ENCODE measurements around the gene CPA5. TPM values are rescaled to one million over a fixed set of nuclear protein-coding genes. Genes with fewer than 3 reads are reported as not detected.

Gene CPA5
- 1 to 10 TPM; 1.7 to 9.9 TPM for total RNA-seq

GRCh38 chr7:130344271-130344866 lies at the start of gene CPA5:
TSS of gene CPA5 (plus strand) at chr7:130344816. CDS start at chr7:130346486, 1,670 bp downstream.
- H3K36me3 Mint-ChIP-seq = no peaks in the 10 kb centered on the region
- H3K27ac Mint-ChIP-seq = no peak within 1 kb of the TSS
- ATAC-seq (no peak), DNase-seq (ENCODE audit: low spot score in 2 of 2) (no peak)
- peaks cover 0 to 8% of the 10 kb centered on the region in 2 donors for H3K9me3 Mint-ChIP-seq

GRCh38 chr7:130296221-130296951 lies 48.2 kb upstream of the CPA5 start:
- Mint-ChIP-seq H3K9me3 (peaks cover 0 to 6% of the 10 kb centered on the region in 2 donors), H3K36me3 (peaks cover 0 to 22% of the 10 kb centered on the region in 2 donors), H3K27ac (no peak overlapping the region)
- no peak for ATAC-seq
- DNase-seq (ENCODE audit: low spot score in 2 of 2) = no peak

DNA sequence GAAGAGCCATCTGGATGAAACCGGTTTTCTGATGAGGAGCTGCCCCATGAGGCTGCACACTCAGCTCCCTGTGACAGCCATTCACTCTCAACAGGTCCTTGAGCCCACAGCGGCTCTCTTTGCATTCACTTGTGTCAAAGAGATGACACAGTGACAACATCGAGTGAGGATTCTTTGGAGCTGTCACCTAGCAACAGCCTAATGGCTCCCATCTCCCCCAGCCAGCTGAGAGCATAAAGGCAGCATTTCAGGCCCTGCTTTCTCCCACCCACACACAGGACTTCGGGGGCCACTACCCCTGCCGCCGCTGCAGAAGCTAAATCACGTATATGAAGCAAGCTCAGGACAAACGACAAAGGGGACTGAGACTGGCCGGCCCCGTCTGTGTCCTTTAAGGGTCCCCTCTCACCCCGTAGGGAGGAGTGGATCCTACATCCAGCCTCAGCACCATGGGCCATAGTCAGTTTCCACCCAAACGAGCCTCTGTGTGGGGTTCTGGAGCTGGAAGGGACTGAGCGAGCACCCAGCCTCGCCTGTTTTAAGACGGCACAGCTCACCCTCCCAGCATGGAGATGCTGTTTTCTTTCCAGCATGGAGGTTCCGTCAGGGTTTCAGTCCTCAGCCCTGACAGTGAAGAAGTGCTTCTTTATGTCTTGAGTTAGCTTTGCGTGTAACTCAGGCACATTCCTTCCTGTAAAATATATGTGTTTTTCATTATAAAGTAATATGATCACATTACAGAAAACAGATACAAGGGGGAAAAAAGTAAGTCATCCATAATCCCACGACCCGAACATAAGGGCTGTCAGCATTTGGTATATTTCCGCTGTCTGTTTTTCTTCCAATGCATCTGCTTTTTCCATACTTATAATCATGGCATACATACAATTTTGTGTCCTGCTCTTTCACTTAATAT lies 46.7 kb upstream of the CPA5 start:
- Mint-ChIP-seq H3K27ac (no peak overlapping the region), H3K36me3 (peaks cover 0 to 22% of the 10 kb centered on the region in 2 donors), H3K9me3 (peaks cover 0 to 6% of the 10 kb centered on the region in 2 donors)
- ATAC-seq (no peak), DNase-seq (ENCODE audit: low spot score in 2 of 2) (no peak)

DNA sequence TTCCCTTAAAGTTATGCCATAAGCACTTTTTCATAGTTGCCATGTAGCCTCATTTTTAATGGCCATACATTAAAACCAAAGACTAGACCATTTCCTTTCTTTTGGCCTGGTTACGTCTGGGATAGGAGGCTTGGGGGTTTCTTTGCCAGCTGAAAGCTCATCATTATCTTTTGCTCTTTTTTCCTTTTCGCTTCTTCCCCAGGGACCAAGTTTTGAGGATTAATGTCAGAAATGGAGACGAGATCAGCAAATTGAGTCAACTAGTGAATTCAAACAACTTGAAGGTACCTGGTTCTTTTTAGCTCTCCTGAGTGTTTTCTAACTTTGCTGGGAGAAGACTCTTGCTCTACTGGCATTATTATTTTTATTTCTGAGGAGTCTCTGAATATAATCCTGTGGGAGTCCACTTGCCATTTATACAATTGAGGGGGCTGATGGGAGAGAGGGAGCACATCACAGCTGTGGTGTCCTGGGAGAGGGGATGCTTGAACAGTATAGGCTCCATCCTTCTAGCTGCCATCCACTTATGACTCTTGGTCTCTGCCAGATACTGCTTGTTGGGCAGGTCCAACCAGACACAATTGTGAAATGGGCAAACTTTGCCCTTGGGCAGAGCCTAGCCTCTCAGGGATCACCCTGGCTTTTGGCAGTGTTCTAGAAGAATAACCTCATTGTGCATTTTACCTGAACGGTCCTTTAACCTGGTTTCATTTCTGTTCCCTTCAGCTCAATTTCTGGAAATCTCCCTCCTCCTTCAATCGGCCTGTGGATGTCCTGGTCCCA lies 45.9 kb upstream of the CPA5 start:
- no peak overlapping the region for H3K27ac Mint-ChIP-seq
- peaks cover 0 to 6% of the 10 kb centered on the region in 2 donors for H3K9me3 Mint-ChIP-seq
- no peak for DNase-seq (ENCODE audit: low spot score in 2 of 2)
- no peak for ATAC-seq
- H3K36me3 Mint-ChIP-seq = peaks cover 0 to 19% of the 10 kb centered on the region in 2 donors

DNA sequence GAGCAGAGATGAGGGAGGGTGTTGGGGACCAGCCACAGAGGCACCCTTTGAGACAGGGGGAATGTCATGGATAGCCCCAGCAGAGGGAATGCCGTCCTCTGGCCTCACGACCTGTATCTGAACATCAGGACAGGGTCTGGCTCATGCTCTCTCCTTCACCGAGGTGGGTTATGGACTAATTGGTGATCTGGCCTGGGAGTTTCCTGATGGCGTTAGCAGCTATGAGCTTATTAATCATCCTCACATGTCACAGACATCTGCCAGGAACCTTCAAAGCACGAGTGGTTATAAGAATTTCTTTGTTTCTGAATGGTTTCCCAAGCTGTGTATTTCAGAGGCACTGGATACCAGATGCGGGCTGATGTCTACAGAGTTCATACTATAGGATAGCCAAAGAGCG lies 44.8 kb upstream of the CPA5 start:
- H3K27ac Mint-ChIP-seq = no peak overlapping the region
- H3K36me3 Mint-ChIP-seq = peaks cover 0 to 7% of the 10 kb centered on the region in 2 donors
- H3K9me3 Mint-ChIP-seq = peaks cover 0 to 3% of the 10 kb centered on the region in 2 donors
- no peak for ATAC-seq
- no peak for DNase-seq (ENCODE audit: low spot score in 2 of 2)

DNA sequence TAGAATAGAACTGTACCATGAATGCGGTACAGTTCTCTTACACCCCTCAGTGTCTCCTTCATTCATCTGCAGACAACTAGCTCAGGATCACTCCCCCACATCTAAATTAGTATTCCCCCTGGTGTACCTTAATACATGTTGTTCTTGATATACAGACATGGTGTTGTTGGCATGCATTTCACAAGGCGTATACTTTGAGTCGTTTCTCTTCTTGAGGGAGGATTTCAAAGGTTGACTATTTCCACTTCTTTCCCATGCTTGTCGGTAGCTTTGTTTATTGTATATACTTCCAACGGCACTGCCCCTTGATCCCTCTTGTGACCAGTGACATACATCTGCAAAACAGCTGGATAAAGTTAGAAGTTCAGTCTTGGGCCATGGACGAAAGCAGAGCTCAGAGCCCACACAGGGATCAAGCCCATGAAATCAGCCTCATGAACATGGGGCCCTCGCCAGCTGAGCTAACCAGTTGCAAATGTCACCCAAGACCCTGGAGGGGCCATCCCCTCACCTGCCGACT lies 43.1 kb upstream of the CPA5 start:
- Mint-ChIP-seq H3K9me3 (no peaks in the 10 kb centered on the region), H3K36me3 (no peaks in the 10 kb centered on the region), H3K27ac (no peak overlapping the region)
- DNase-seq (ENCODE audit: low spot score in 2 of 2) (no peak), ATAC-seq (no peak)

DNA sequence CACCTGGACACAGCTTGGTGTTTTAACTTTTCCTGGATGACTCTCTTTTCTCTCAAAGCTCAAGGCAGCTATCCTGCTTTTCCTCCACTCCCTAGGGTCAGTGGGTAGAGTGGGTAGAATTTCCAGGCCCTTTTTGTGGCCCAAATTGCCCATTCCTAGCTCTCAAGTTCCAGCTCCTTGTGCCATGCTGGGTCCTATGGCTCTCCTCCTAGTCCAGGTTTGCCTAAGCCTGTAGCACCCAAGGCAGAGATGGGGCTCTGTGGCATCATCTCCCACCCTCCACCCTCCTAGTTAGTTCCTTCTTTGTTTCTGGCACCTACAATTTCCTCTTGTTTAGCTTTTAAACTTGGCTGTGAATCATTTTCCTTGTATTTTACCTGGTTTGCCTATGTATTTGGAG lies 42.0 kb upstream of the CPA5 start:
- Mint-ChIP-seq H3K9me3 (no peaks in the 10 kb centered on the region), H3K27ac (no peak overlapping the region)
- no peak for DNase-seq (ENCODE audit: low spot score in 2 of 2)

GRCh38 chr7:130303127-130303526 lies 41.5 kb upstream of the CPA5 start:
- ATAC-seq (no peak), DNase-seq (ENCODE audit: low spot score in 2 of 2) (no peak)
- H3K9me3 Mint-ChIP-seq = no peaks in the 10 kb centered on the region
- H3K27ac Mint-ChIP-seq = no peak overlapping the region
- no peaks in the 10 kb centered on the region for H3K36me3 Mint-ChIP-seq

More for the DNA sequence above, 42.0 kb upstream of the CPA5 start:
- ATAC-seq = no peak
- no peaks in the 10 kb centered on the region for H3K36me3 Mint-ChIP-seq

DNA sequence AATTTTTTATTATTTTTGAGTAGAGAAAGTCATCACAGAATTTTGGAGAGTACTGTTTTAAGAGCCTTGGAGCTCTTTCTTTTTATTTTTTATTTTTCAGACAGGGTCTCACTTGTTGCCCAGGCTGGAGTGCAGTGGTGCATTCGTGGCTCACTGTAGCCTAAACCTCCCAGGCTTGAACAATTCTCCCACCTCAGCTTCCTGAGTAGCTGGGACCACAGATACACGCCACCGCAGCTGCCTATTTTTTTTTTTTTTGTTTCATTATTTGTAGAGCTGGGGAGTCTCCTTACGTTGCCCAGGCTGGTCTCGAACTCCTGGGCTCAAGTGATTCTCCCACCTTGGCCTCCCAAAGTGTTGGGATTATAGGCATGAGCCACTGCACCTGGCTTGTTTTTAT lies 41.1 kb upstream of the CPA5 start:
- DNase-seq (ENCODE audit: low spot score in 2 of 2) (no peak), ATAC-seq (no peak)
- Mint-ChIP-seq H3K9me3 (no peaks in the 10 kb centered on the region), H3K36me3 (no peaks in the 10 kb centered on the region), H3K27ac (no peak overlapping the region)

DNA sequence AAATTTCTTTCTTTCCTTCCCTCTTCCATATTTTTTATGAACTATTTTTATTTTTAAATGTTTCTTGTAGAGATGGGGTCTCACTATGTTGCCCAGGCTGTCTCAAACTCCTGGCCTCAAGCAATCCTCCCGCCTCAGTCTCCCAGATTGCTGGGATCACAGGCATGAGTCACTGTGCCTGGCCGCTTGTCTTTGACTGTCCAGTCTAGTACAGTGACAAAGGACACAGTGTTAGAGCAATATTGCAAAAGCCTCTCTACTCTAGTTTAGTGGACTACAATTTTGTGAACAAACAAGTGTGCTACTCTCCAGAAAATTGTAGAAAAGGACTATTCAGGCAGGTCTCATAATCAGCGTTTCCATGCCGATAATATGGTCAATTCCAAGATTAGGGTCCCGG lies 40.6 kb upstream of the CPA5 start:
- DNase-seq (ENCODE audit: low spot score in 2 of 2) = no peak
- no peak overlapping the region for H3K27ac Mint-ChIP-seq

DNA sequence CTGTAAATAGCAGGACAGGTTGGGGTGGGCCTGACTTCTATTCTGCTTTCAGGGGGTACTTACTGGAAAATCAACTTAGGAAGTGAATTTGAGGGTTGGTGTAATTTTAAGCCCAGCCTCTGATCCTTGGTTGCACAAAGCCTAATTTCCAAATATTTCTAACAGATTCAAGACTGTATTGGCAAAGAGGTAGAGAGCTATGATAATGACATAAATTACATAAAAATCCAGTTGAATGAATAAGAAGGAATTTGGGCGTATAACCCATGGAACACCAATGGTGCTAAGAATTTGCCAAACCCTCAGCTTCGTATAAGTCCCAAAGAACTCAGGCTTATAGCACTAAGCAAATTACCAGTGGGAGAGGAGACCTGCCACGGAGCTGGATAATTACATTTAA lies 39.7 kb upstream of the CPA5 start:
- ATAC-seq = no peak
- H3K9me3 Mint-ChIP-seq = no peaks in the 10 kb centered on the region
- no peak overlapping the region for H3K27ac Mint-ChIP-seq
- DNase-seq (ENCODE audit: low spot score in 2 of 2) = no peak
- no peaks in the 10 kb centered on the region for H3K36me3 Mint-ChIP-seq

More for the DNA sequence above, 40.6 kb upstream of the CPA5 start:
- H3K9me3 Mint-ChIP-seq = no peaks in the 10 kb centered on the region
- no peaks in the 10 kb centered on the region for H3K36me3 Mint-ChIP-seq
- no peak for ATAC-seq

DNA sequence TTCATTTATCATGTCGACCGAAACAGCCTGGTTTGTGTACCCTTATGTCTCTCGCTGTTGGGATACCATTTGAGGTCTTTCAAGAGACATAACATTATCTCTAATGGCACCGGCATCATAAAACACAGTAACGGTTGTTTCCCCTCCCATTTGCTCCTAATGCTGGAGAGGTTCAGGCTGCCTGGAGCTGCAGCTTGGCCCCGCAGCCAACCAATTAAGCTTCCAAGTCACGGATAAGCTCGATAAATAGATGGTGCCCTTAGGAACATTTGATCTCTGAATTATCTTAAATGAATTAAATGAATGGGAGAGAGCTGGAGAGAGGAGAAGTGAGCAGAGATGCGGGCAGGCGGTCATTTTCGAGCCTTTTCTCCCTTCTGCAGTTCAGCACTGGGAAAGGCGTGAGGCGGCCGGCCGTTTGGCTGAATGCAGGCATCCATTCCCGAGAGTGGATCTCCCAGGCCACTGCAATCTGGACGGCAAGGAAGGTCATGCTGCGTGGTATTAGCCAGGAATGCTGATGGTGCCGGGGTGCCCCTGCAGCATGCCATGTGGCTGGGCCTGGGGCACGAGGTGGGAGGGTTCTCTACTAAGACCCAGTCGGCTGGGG lies 39.1 kb upstream of the CPA5 start:
- no peak for ATAC-seq
- no peaks in the 10 kb centered on the region for H3K9me3 Mint-ChIP-seq
- DNase-seq (ENCODE audit: low spot score in 2 of 2) = no peak
- H3K27ac Mint-ChIP-seq = no peak overlapping the region
- H3K36me3 Mint-ChIP-seq = no peaks in the 10 kb centered on the region

DNA sequence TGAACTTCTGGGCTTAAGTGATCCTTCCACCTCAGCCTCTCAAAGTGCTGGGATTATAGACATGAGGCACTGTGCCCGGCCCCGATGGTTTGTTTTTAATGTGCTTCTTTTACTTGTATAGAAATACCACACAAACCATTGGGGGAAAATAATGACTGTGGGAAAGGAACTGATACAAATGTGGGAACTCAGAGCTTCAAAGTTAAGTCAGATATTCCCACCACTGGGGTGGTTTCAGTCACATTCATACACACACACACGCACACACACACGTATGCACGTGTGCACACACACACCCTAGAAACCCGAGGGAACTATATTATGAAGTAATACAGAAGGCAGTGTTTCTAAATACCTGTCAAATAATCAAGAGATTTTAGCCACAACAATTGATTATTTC lies 34.6 kb upstream of the CPA5 start:
- no peaks in the 10 kb centered on the region for H3K9me3 Mint-ChIP-seq
- DNase-seq (ENCODE audit: low spot score in 2 of 2) (no peak), ATAC-seq (peak in 1 of 2 donors; percentile 41)
- no peaks in the 10 kb centered on the region for H3K36me3 Mint-ChIP-seq
- no peak overlapping the region for H3K27ac Mint-ChIP-seq

- no peak for DNase-seq (ENCODE audit: low spot score in 2 of 2)
- no peak overlapping the region for H3K27ac Mint-ChIP-seq
- ATAC-seq = no peak
- H3K9me3 Mint-ChIP-seq = peaks cover 0 to 4% of the 10 kb centered on the region in 2 donors
- H3K36me3 Mint-ChIP-seq = no peaks in the 10 kb centered on the region
Observed at GRCh38 chr7:130314305-130314704, 30.3 kb upstream of the CPA5 start.

- no peak for ATAC-seq
- peaks cover 0 to 9% of the 10 kb centered on the region in 2 donors for H3K9me3 Mint-ChIP-seq
Observed at GRCh38 chr7:130319541-130319940, 25.1 kb upstream of the CPA5 start.

More at GRCh38 chr7:130319541-130319940, 25.1 kb upstream of the CPA5 start:
- no peak overlapping the region for H3K27ac Mint-ChIP-seq
- H3K36me3 Mint-ChIP-seq = no peaks in the 10 kb centered on the region
- no peak for DNase-seq (ENCODE audit: low spot score in 2 of 2)
